ENCODE data around the gene SCO2. TPM values are rescaled to one million over a fixed set of nuclear protein-coding genes. Genes with fewer than 3 reads are reported as not detected.
A peak's percentile ranks its signal among the peaks of the same experiment; 100 is the strongest.

The SCO2 gene
- total and polyA plus RNA-seq, 2 experiments from 2014 or later: 2.0 to 11.2 TPM

GRCh38 chr22:50483977-50484853, 41.2 kb downstream of the SCO2 start:
- no peak overlapping the region for H3K4me2 ChIP-seq
- no peak overlapping the region for H3K4me3 ChIP-seq
- peaks cover 26% of the 10 kb centered on the region for H3K27me3 ChIP-seq
- no peaks in the 10 kb centered on the region for H3K9me3 ChIP-seq (ENCODE audit: low read depth)
- peaks cover 14% of the 10 kb centered on the region for H3K4me1 ChIP-seq (ENCODE audit: insufficient read depth)
- H3K27ac ChIP-seq: peak overlapping the region; percentile 20
- H3K9me2 ChIP-seq (replicated peaks; ENCODE audit: insufficient read depth): no peaks in the 10 kb centered on the region
- H2AFZ ChIP-seq: no peak overlapping the region
- WGBS (ENCODE audit: low lambda C conversion rate, missing lambda C conversion rate): 87% methylated on average over 26 of the region's 31 CpGs
- DNase-seq (ENCODE audit: low spot score): peak; percentile 65
- TF ChIP-seq EZH2 (IDR thresholded peaks at IDR 0.05; ENCODE audit: borderline replicate concordance) (no peak), EZH2phosphoT487 (IDR thresholded peaks at IDR 0.05; ENCODE audit: low read depth, severe bottlenecking, unreplicated experiment) (no peak), CTCF (IDR thresholded peaks at IDR 0.05; ENCODE audit: poor library complexity) (no peak)
- no peaks in the 10 kb centered on the region for H3K79me2 ChIP-seq
- no peaks in the 10 kb centered on the region for H3K36me3 ChIP-seq (replicated peaks; ENCODE audit: insufficient read depth, low read depth)
- no peaks in the 10 kb centered on the region for H4K20me1 ChIP-seq (ENCODE audit: insufficient read depth, poor library complexity, severe bottlenecking)

- H3K9me2 ChIP-seq (replicated peaks; ENCODE audit: insufficient read depth): no peaks in the 10 kb centered on the region
- WGBS (ENCODE audit: low lambda C conversion rate, missing lambda C conversion rate): 93% methylated on average over 8 of the region's 8 CpGs
- H2AFZ ChIP-seq: no peak overlapping the region
- H3K4me3 ChIP-seq: no peak overlapping the region
- peaks cover 14% of the 10 kb centered on the region for H3K4me1 ChIP-seq (ENCODE audit: insufficient read depth)
- H3K9me3 ChIP-seq (ENCODE audit: low read depth): no peaks in the 10 kb centered on the region
- no peak overlapping the region for H3K4me2 ChIP-seq
- H3K27ac ChIP-seq: no peak overlapping the region
- TF ChIP-seq EZH2phosphoT487 (IDR thresholded peaks at IDR 0.05; ENCODE audit: low read depth, severe bottlenecking, unreplicated experiment): no peak
- H4K20me1 ChIP-seq (ENCODE audit: insufficient read depth, poor library complexity, severe bottlenecking): no peaks in the 10 kb centered on the region
- peaks cover 29% of the 10 kb centered on the region for H3K27me3 ChIP-seq
- no peaks in the 10 kb centered on the region for H3K36me3 ChIP-seq (replicated peaks; ENCODE audit: insufficient read depth, low read depth)
- no peak for DNase-seq (ENCODE audit: low spot score)
- no peaks in the 10 kb centered on the region for H3K79me2 ChIP-seq
Measured at GRCh38 chr22:50483556-50483955, 41.8 kb downstream of the SCO2 start.

GRCh38 chr22:50483106-50483505, 42.3 kb downstream of the SCO2 start:
- peak overlapping the region; percentile 88 for H3K4me2 ChIP-seq
- WGBS (ENCODE audit: low lambda C conversion rate, missing lambda C conversion rate): 94% methylated on average over 9 of the region's 10 CpGs

More at GRCh38 chr22:50483106-50483505, 42.3 kb downstream of the SCO2 start:
- Histone ChIP-seq H3K4me1 (ENCODE audit: insufficient read depth) (peaks cover 14% of the 10 kb centered on the region), H3K9me3 (ENCODE audit: low read depth) (no peaks in the 10 kb centered on the region), H3K27ac (no peak overlapping the region), H3K4me3 (no peak overlapping the region), H4K20me1 (ENCODE audit: insufficient read depth, poor library complexity, severe bottlenecking) (no peaks in the 10 kb centered on the region), H3K9me2 (replicated peaks; ENCODE audit: insufficient read depth) (no peaks in the 10 kb centered on the region), H3K79me2 (no peaks in the 10 kb centered on the region), H3K27me3 (peaks cover 29% of the 10 kb centered on the region), H2AFZ (no peak overlapping the region), H3K36me3 (replicated peaks; ENCODE audit: insufficient read depth, low read depth) (no peaks in the 10 kb centered on the region)
- no peak for DNase-seq (ENCODE audit: low spot score)
- TF ChIP-seq EZH2 (IDR thresholded peaks at IDR 0.05; ENCODE audit: borderline replicate concordance) (no peak), CTCF (IDR thresholded peaks at IDR 0.05; ENCODE audit: poor library complexity) (no peak), EZH2phosphoT487 (IDR thresholded peaks at IDR 0.05; ENCODE audit: low read depth, severe bottlenecking, unreplicated experiment) (no peak)
